HG02763 (cell line): ENCODE measurements around the gene KDM7A.

Experiments used
- ATAC-seq: cut with Tn5 transposase; IDR thresholded peaks from one replicate; pipeline ENCODE4 v1.9.1; 2021; ENCODE audit warnings: mild to moderate bottlenecking, moderate library complexity; ENCODE audit not compliant: unreplicated experiment

Gene KDM7A

GRCh38 chr7:140035400-140036223 is 141.2 kb downstream of the KDM7A start:
- ATAC-seq = no peak
